Measurements from ENCODE around the gene PIGB. TPM values are rescaled to one million over a fixed set of nuclear protein-coding genes. Genes with fewer than 3 reads are reported as not detected.

PIGB gene
- total RNA-seq, 1 donor from 2014 or later = 6.3 TPM

GRCh38 chr15:55366981-55367380 lies 48.0 kb downstream of the PIGB start:
- TF ChIP-seq, protein P1, sequence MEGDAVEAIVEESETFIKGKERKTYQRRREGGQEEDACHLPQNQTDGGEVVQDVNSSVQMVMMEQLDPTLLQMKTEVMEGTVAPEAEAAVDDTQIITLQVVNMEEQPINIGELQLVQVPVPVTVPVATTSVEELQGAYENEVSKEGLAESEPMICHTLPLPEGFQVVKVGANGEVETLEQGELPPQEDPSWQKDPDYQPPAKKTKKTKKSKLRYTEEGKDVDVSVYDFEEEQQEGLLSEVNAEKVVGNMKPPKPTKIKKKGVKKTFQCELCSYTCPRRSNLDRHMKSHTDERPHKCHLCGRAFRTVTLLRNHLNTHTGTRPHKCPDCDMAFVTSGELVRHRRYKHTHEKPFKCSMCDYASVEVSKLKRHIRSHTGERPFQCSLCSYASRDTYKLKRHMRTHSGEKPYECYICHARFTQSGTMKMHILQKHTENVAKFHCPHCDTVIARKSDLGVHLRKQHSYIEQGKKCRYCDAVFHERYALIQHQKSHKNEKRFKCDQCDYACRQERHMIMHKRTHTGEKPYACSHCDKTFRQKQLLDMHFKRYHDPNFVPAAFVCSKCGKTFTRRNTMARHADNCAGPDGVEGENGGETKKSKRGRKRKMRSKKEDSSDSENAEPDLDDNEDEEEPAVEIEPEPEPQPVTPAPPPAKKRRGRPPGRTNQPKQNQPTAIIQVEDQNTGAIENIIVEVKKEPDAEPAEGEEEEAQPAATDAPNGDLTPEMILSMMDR (IDR thresholded peaks at IDR 0.05; ENCODE audit: insufficient read depth, low read length, severe bottlenecking) = no peak
- Histone ChIP-seq H3K27me3 (ENCODE audit: control insufficient read depth, insufficient read depth, low read length) (no peaks in the 10 kb centered on the region), H3K4me3 (ENCODE audit: low read depth, low read length) (no peak overlapping the region), H3K36me3 (ENCODE audit: control insufficient read depth, insufficient read depth, low read length) (no peaks in the 10 kb centered on the region)
- no peak for DNase-seq (ENCODE audit: low read depth)
- no peak for FAIRE-seq

- FAIRE-seq (no peak), DNase-seq (ENCODE audit: low read depth) (peak; percentile 18)
- H3K4me3 ChIP-seq (ENCODE audit: low read depth, low read length) = no peak overlapping the region
- no peaks in the 10 kb centered on the region for H3K27me3 ChIP-seq (ENCODE audit: control insufficient read depth, insufficient read depth, low read length)
- TF ChIP-seq, protein P1 (IDR thresholded peaks at IDR 0.05; ENCODE audit: insufficient read depth, low read length, severe bottlenecking) = no peak
- H3K36me3 ChIP-seq (ENCODE audit: control insufficient read depth, insufficient read depth, low read length) = peaks cover 1% of the 10 kb centered on the region
Observed at GRCh38 chr15:55372701-55373440, 53.8 kb downstream of the PIGB start.

GRCh38 chr15:55379095-55379494 lies 60.1 kb downstream of the PIGB start:
- Histone ChIP-seq H3K27me3 (ENCODE audit: control insufficient read depth, insufficient read depth, low read length) (no peaks in the 10 kb centered on the region), H3K4me3 (ENCODE audit: low read depth, low read length) (no peak overlapping the region), H3K36me3 (ENCODE audit: control insufficient read depth, insufficient read depth, low read length) (peaks cover 1% of the 10 kb centered on the region)
- DNase-seq (ENCODE audit: low read depth) = no peak
- TF ChIP-seq, protein P1 (IDR thresholded peaks at IDR 0.05; ENCODE audit: insufficient read depth, low read length, severe bottlenecking) = no peak
- no peak for FAIRE-seq

- TF ChIP-seq, protein P1 (IDR thresholded peaks at IDR 0.05; ENCODE audit: insufficient read depth, low read length, severe bottlenecking) = no peak
- FAIRE-seq (no peak), DNase-seq (ENCODE audit: low read depth) (no peak)
- Histone ChIP-seq H3K27me3 (ENCODE audit: control insufficient read depth, insufficient read depth, low read length) (no peaks in the 10 kb centered on the region), H3K4me3 (ENCODE audit: low read depth, low read length) (no peak overlapping the region), H3K36me3 (ENCODE audit: control insufficient read depth, insufficient read depth, low read length) (peaks cover 1% of the 10 kb centered on the region)
Observed at GRCh38 chr15:55381595-55381994, 62.6 kb downstream of the PIGB start.

- no peaks in the 10 kb centered on the region for H3K27me3 ChIP-seq (ENCODE audit: control insufficient read depth, insufficient read depth, low read length)
- no peak for FAIRE-seq
- H3K4me3 ChIP-seq (ENCODE audit: low read depth, low read length) = no peak overlapping the region
- TF ChIP-seq, protein P1 (IDR thresholded peaks at IDR 0.05; ENCODE audit: insufficient read depth, low read length, severe bottlenecking) = no peak
- no peaks in the 10 kb centered on the region for H3K36me3 ChIP-seq (ENCODE audit: control insufficient read depth, insufficient read depth, low read length)
- DNase-seq (ENCODE audit: low read depth) = no peak
Observed at GRCh38 chr15:55383687-55384086, 64.7 kb downstream of the PIGB start.

DNA sequence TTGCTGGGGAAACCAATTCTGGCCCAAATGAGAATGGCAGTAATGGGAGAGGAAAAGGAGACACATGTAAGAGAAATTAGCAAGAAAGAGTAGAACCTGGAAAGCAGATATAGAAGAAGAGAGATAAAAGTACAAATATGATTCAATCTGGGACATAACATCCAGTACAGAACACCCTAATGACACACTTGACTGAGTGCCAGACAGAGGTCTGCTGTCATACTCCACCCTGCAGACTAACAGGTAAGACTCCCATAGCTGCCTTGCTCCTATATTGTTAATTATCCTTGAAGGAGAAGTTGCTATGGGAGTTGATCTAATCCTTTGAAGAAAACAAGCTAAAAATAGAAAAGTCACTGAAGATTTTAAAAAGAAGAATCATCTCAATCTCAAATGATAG lies 68.0 kb downstream of the PIGB start:
- FAIRE-seq (no peak), DNase-seq (ENCODE audit: low read depth) (peak; percentile 71)
- no peaks in the 10 kb centered on the region for H3K27me3 ChIP-seq (ENCODE audit: control insufficient read depth, insufficient read depth, low read length)
- TF ChIP-seq, protein P1 (IDR thresholded peaks at IDR 0.05; ENCODE audit: insufficient read depth, low read length, severe bottlenecking) = no peak
- no peaks in the 10 kb centered on the region for H3K36me3 ChIP-seq (ENCODE audit: control insufficient read depth, insufficient read depth, low read length)
- no peak overlapping the region for H3K4me3 ChIP-seq (ENCODE audit: low read depth, low read length)
